H9 (cell line): ENCODE results near the gene RSBN1. TPM values are rescaled to one million over a fixed set of nuclear protein-coding genes. Genes with fewer than 3 reads are reported as not detected.
"Not testable (repeated sequence)": the region's sequence is repeated elsewhere in the genome, so short reads cannot be mapped to it uniquely, and the experiment has no call there.

Experiments
- DNase-seq: peaks from one replicate; pipeline ENCODE4 v3.0.0-alpha.2; 2017
- H2AFZ ChIP-seq: one replicate; pipeline ENCODE4 v1.6.1; 2013; ENCODE audit warnings: mild to moderate bottlenecking, low read length, control low read depth, moderate library complexity
- H2AK5ac ChIP-seq: 2 replicates; pipeline ENCODE4 v1.6.1; 2013; ENCODE audit warnings: low read length, control low read depth, mixed read lengths; ENCODE audit not compliant: insufficient read length
- H2BK120ac ChIP-seq: one replicate; pipeline ENCODE4 v1.6.1; 2013; ENCODE audit warnings: low read depth, mild to moderate bottlenecking, low read length, control low read depth, inconsistent platforms; ENCODE audit not compliant: poor library complexity, severe bottlenecking
- H2BK12ac ChIP-seq: 2 replicates; pipeline ENCODE4 v1.6.1; 2013; ENCODE audit warnings: low read length, control low read depth, mixed read lengths, low read depth; ENCODE audit not compliant: insufficient read length
- H2BK15ac ChIP-seq: 2 replicates; pipeline ENCODE4 v1.6.1; 2013; ENCODE audit warnings: low read depth, low read length, control low read depth
- H2BK20ac ChIP-seq: one replicate; pipeline ENCODE4 v1.6.1; 2013; ENCODE audit warnings: low read depth, mild to moderate bottlenecking, low read length, control low read depth, inconsistent platforms; ENCODE audit not compliant: poor library complexity, severe bottlenecking
- H2BK5ac ChIP-seq: 2 replicates; pipeline ENCODE4 v1.6.1; 2013; ENCODE audit warnings: low read length, control low read depth, mixed read lengths; ENCODE audit not compliant: insufficient read length
- H3K14ac ChIP-seq: 2 replicates; pipeline ENCODE4 v1.6.1; 2013; ENCODE audit warnings: low read length, control low read depth; ENCODE audit not compliant: insufficient read depth
- H3K18ac ChIP-seq: 2 replicates; pipeline ENCODE4 v1.6.1; 2013; ENCODE audit warnings: low read depth, mild to moderate bottlenecking, mixed read lengths, low read length, control low read depth; ENCODE audit not compliant: insufficient read length
- H3K23ac ChIP-seq: 2 replicates; pipeline ENCODE4 v1.6.1; 2013; ENCODE audit warnings: low read length, control low read depth, mixed read lengths, low read depth; ENCODE audit not compliant: insufficient read length
- H3K23me2 ChIP-seq: 2 replicates; pipeline ENCODE4 v1.6.1; 2013; ENCODE audit warnings: low read depth, mild to moderate bottlenecking, mixed read lengths, low read length, control low read depth; ENCODE audit not compliant: insufficient read length, poor library complexity, severe bottlenecking
- H3K27ac ChIP-seq: 2 replicates; pipeline ENCODE4 v1.5.1; 2013; ENCODE audit warnings: low read length, control low read depth, mixed read lengths, low read depth; ENCODE audit not compliant: insufficient read length
- H3K27me3 ChIP-seq: 2 replicates; pipeline ENCODE4 v1.6.1; 2013; ENCODE audit warnings: low read length, control low read depth, inconsistent platforms; ENCODE audit not compliant: insufficient read depth
- H3K4ac ChIP-seq: 2 replicates; pipeline ENCODE4 v1.6.1; 2013; ENCODE audit warnings: low read depth, mild to moderate bottlenecking, control low read depth, inconsistent platforms, low read length, moderate library complexity
- H3K4me1 ChIP-seq: 2 replicates; pipeline ENCODE4 v1.6.1; 2013; ENCODE audit warnings: low read length, control low read depth, inconsistent platforms; ENCODE audit not compliant: insufficient read depth
- H3K4me2 ChIP-seq: 2 replicates; pipeline ENCODE4 v1.6.1; 2013; ENCODE audit warnings: low read length, control low read depth, mixed read lengths; ENCODE audit not compliant: insufficient read length, insufficient read depth
- H3K56ac ChIP-seq: 2 replicates; pipeline ENCODE4 v1.6.1; 2013; ENCODE audit warnings: low read depth, mild to moderate bottlenecking, mixed read lengths, low read length, control low read depth; ENCODE audit not compliant: insufficient read length
- H3K79me1 ChIP-seq: 2 replicates; pipeline ENCODE4 v1.6.1; 2013; ENCODE audit warnings: low read depth, mild to moderate bottlenecking, moderate library complexity, low read length, control low read depth, inconsistent platforms; ENCODE audit not compliant: insufficient read depth, poor library complexity, severe bottlenecking
- H3K79me2 ChIP-seq: 2 replicates; pipeline ENCODE4 v1.6.1; 2013; ENCODE audit warnings: low read length, control low read depth, inconsistent platforms; ENCODE audit not compliant: insufficient read depth
- H3K9ac ChIP-seq: 2 replicates; pipeline ENCODE4 v1.6.1; 2013; ENCODE audit warnings: low read length, control low read depth, mixed read lengths; ENCODE audit not compliant: insufficient read length; ENCODE audit errors: extremely low read depth
- H3K9me3 ChIP-seq: one replicate; pipeline ENCODE4 v1.6.1; 2013; ENCODE audit warnings: low read depth, low read length, inconsistent platforms; ENCODE audit not compliant: control insufficient read depth
- H3T11ph ChIP-seq: one replicate; pipeline ENCODE4 v1.6.1; 2013; ENCODE audit warnings: mild to moderate bottlenecking, low read length, control low read depth, inconsistent platforms
- H4K20me1 ChIP-seq: one replicate; pipeline ENCODE4 v1.6.1; 2013; ENCODE audit not compliant: control insufficient read depth, insufficient read length, insufficient read depth
- H4K5ac ChIP-seq: 2 replicates; pipeline ENCODE4 v1.6.1; 2013; ENCODE audit warnings: low read depth, mild to moderate bottlenecking, mixed read lengths, low read length, control low read depth; ENCODE audit not compliant: insufficient read length
- H4K8ac ChIP-seq: replicated peaks from 2 replicates; pipeline ENCODE4 v1.6.1; 2013; ENCODE audit warnings: low read length, control low read depth, mixed read lengths, low read depth; ENCODE audit not compliant: insufficient read length
- H4K91ac ChIP-seq: 2 replicates; pipeline ENCODE4 v1.6.1; 2013; ENCODE audit warnings: low read depth, mild to moderate bottlenecking, moderate library complexity, mixed read lengths, low read length, control low read depth; ENCODE audit not compliant: insufficient read length
- H3K27ac Mint-ChIP-seq, 3 experiments: 2 replicates in 2 of 3; 3 replicates in 1 of 3; pipeline ENCODE4 v1.8.0; 2020 to 2021; ENCODE audit warnings: mixed read lengths in 3 of 3, mild to moderate bottlenecking in 1 of 3, moderate library complexity in 1 of 3
- H3K27me3 Mint-ChIP-seq: 2 replicates; pipeline ENCODE4 v1.8.0; 2021; ENCODE audit warnings: low read depth, mild to moderate bottlenecking, moderate library complexity, mixed read lengths
- H3K36me3 Mint-ChIP-seq, 3 experiments: 2 replicates in 2 of 3; 3 replicates in 1 of 3; pipeline ENCODE4 v1.8.0; 2020 to 2021; ENCODE audit warnings: low read depth in 3 of 3, mixed read lengths in 3 of 3; ENCODE audit not compliant: insufficient read depth in 1 of 3
- H3K4me1 Mint-ChIP-seq, 2 experiments: 2 replicates each; pipeline ENCODE4 v1.8.0; 2020; ENCODE audit warnings: mixed read lengths in 2 of 2
- H3K4me3 Mint-ChIP-seq, 2 experiments: 2 replicates in 1 of 2; 3 replicates in 1 of 2; pipeline ENCODE4 v1.8.0; 2020 to 2021; ENCODE audit warnings: mild to moderate bottlenecking in 2 of 2, mixed read lengths in 2 of 2, moderate library complexity in 1 of 2
- H3K9me3 Mint-ChIP-seq, 2 experiments: 2 replicates in 1 of 2; 3 replicates in 1 of 2; pipeline ENCODE4 v1.8.0; 2020; ENCODE audit warnings: mild to moderate bottlenecking in 2 of 2, mixed read lengths in 2 of 2, moderate library complexity in 1 of 2
- WGBS: extraction: QIAGEN DNeasy Blood & Tissue Kit; methylation state at CpG from one replicate; pipeline ENCODE4 v1.1.7; 2013; ENCODE audit warnings: missing lambda C conversion rate, low lambda C conversion rate, mixed read lengths; ENCODE audit not compliant: insufficient read length; ENCODE audit errors: extremely low coverage; 5-methylcytosine and 5-hydroxymethylcytosine counted together
- total RNA-seq: library from RNA; stranded (reverse); gene quantifications from 2 replicates; pipeline ENCODE4 v1.2.1, GENCODE V29; 2021

RSBN1 gene
- total RNA-seq, 1 experiment from 2014 or later = 11.0 TPM

DNA sequence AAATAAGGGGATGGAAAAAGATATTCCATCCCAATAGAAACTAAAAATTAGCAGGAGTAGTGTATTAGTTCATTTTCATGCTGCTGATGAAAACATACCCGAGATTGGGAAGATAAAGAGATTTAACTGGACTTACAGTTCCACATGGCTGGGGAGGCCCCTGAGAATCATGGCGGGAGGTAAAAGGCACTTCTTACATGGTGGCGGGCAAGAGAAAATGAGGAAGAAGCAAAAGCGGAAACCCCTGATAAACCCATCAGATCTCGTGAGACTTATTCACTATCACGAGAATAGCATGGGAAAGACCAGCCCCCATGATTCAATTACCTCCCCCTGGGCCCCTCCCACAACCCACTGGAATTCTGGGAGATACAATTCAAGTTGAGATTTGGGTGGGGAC is 94.8 kb downstream of the RSBN1 start:
- H3K4me1 ChIP-seq, H3K27ac ChIP-seq, H3K27me3 Mint-ChIP-seq, H4K8ac ChIP-seq, H4K91ac ChIP-seq, H4K20me1 ChIP-seq, H2BK12ac ChIP-seq, H3K56ac ChIP-seq, H3K79me1 ChIP-seq, H2BK5ac ChIP-seq, H3T11ph ChIP-seq, H3K18ac ChIP-seq, H2AFZ ChIP-seq, H4K5ac ChIP-seq, H2BK120ac ChIP-seq, DNase-seq, H3K27me3 ChIP-seq, H3K79me2 ChIP-seq, H2AK5ac ChIP-seq, H2BK15ac ChIP-seq, H2BK20ac ChIP-seq, H3K14ac ChIP-seq, H3K9ac ChIP-seq, H3K4ac ChIP-seq, H3K4me1 Mint-ChIP-seq, H3K4me2 ChIP-seq, H3K9me3 ChIP-seq, H3K27ac Mint-ChIP-seq, H3K23ac ChIP-seq, H3K23me2 ChIP-seq, H3K4me3 Mint-ChIP-seq: not testable (repeated sequence)
- H3K36me3 Mint-ChIP-seq = peaks cover 62 to 74% (median 73%) of the 10 kb centered on the region in 3 experiments
- WGBS = no CpG with 5 or more reads among the region's 6 CpGs
- H3K9me3 Mint-ChIP-seq = peaks cover 49 to 50% of the 10 kb centered on the region in 2 experiments
